HCEC 1CT (cell line): ENCODE results near the gene UACA.
"Not testable (repeated sequence)": the region's sequence is repeated elsewhere in the genome, so short reads cannot be mapped to it uniquely, and the experiment has no call there.

Experiments used
- DNase-seq: peaks from one replicate; pipeline ENCODE4 v3.0.0-alpha.2; 2017

The UACA gene

GRCh38 chr15:70618929-70619328, 144.4 kb downstream of the UACA start:
- DNase-seq, result no peak

DNA sequence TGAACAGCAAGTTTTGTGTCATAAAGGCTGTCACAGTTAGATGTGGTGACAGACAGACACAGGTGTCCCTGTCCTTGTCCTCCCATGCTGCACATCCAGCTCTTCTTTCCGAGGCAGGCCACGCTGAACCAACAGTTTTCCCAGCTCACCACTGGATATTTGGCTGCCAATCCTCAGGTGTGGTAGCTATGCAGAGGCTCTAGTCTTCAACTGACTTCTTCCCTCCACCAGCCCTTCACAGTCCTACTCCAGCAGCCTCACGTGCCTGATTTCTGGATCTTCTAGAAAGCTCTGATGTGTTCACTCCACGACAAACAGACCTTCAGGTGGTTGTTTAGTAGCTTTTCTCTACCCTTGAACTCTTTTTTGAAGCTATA, 145.5 kb downstream of the UACA start:
- no peak for DNase-seq

DNA sequence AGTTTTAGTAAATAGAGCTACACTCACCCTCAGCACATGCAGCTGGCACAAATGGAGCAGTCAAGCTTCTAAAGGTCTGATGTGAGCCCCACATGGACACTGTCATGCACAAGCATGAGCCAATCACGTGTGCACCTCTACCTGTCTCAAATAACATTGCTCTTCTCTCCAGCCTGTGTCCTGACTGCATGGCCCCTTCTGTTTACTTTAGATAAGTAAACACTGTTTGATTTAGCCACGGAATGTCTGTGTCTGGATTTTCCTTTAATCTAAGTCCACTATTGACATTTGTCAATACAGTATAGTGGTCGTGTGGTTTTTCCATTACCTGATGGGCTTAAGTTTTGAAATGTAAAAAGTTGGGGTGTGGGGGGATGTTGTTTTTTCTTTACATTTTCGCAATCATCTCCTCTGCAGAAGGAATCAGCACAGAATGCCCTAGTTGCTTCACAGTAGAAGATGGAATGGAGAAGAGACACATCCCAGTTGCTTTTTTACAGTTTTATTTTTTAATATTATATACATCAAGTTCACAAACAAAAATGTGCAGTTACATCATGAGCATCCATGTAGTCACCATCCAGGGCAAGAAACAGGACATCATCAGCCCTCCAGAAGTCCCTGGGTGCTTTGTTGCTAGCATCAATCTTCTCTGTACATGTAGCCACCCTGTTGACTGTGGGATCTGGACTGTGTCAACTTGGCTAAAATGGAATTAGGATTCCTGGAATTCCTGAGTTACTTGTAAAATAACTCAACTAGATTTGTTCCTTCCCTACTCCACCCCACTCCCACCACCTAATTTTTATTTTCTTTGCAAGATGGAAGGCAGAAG, 146.1 kb downstream of the UACA start:
- DNase-seq, result no peak

DNA sequence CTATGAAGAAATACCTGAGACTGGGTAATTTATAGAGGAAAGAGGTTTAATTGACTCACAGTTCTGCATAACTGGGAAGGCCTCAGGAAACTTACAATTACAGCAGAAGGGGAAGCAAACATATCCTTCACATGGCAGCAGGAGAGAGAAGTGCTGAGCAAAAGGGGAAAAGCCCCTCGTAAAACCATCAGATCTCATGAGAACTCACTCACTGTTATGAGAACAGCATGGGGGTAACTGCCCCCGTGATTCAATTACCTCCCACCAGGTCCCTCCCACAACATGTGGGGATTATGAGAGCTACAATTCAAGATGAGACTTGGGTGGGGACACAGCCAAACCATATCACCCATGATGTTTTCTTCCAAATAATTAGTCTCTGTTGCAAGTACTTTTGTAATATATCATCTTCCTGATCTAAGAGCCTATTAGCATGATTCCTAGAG, 147.0 kb downstream of the UACA start:
- DNase-seq, result not testable (repeated sequence)

GRCh38 chr15:70615435-70616310, 147.7 kb downstream of the UACA start:
- DNase-seq, result no peak

- no peak for DNase-seq
These were observed 149.1 kb downstream of the UACA start for GRCh38 chr15:70614221-70614620.

- no peak for DNase-seq
These were observed 150.1 kb downstream of the UACA start for GRCh38 chr15:70613271-70613670.

DNA sequence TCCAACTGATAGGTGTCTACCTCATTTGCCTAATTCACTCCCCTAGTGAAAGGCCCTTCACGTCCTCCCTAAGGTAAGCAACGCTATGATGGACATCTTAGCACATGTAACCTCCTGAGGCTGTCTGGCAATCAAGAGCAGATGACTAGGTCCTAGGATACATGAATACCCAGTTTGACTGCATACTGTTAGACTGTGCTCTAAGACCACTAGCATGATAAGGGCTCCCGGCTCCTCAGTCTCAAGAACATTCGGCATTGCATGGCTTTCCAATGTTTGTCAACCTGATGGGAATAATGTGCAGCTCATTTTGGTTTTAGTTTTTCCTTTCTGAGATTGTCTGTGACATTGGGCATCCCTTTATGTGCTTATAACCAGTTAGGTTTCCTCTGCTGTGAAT, 152.1 kb downstream of the UACA start:
- DNase-seq, result no peak

GRCh38 chr15:70610541-70610940, 152.8 kb downstream of the UACA start:
- no peak for DNase-seq

- no peak for DNase-seq
These were observed 153.5 kb downstream of the UACA start for GRCh38 chr15:70609889-70610288.

GRCh38 chr15:70608144-70608543, 155.2 kb downstream of the UACA start:
- DNase-seq, result no peak

- no peak for DNase-seq
These were observed 157.6 kb downstream of the UACA start for GRCh38 chr15:70605606-70606410.

- no peak for DNase-seq
These were observed 158.6 kb downstream of the UACA start for GRCh38 chr15:70604666-70605315.
